GM12878 (cell line): Measurements from ENCODE around the gene EIF5A. TPM values are rescaled to one million over a fixed set of nuclear protein-coding genes. Genes with fewer than 3 reads are reported as not detected.

Experiments used
- BHLHE40 ChIP-seq, 2 experiments: fragments of 450-650 bp in 1 of 2; IDR thresholded peaks; 2 replicates each; pipeline ENCODE4 v1.6.1; 2011 to 2017; ENCODE audit warnings: low read depth in 2 of 2, borderline replicate concordance in 1 of 2, improper control_type of control experiment in 1 of 2, low read length in 1 of 2, mild to moderate bottlenecking in 1 of 2
- CHD1 ChIP-seq: IDR thresholded peaks from 2 replicates; pipeline ENCODE4 v1.6.1; 2012; ENCODE audit warnings: low read depth, low read length, improper control_type of control experiment
- ETV6 ChIP-seq, 2 experiments: fragments of 450-650 bp in 1 of 2; IDR thresholded peaks in 1 of 2; conservative IDR thresholded peaks in 1 of 2; 2 replicates each; pipeline ENCODE4 v1.6.1; 2014; ENCODE audit warnings: antibody characterized with exemption in 1 of 2, borderline replicate concordance in 1 of 2, low read depth in 1 of 2, mild to moderate bottlenecking in 1 of 2, moderate library complexity in 1 of 2
- HCFC1 ChIP-seq: fragments of 150-350 bp; IDR thresholded peaks from 2 replicates; pipeline ENCODE4 v1.6.1; 2014; ENCODE audit warnings: low read length
- JUNB ChIP-seq: IDR thresholded peaks from 2 replicates; pipeline ENCODE4 v1.6.1; 2016; ENCODE audit warnings: antibody characterized with exemption, mild to moderate bottlenecking
- KLF5 ChIP-seq: fragments of 450-650 bp; IDR thresholded peaks from 2 replicates; pipeline ENCODE4 v1.6.1; 2014; ENCODE audit warnings: mild to moderate bottlenecking; ENCODE audit not compliant: partially characterized antibody
- RUNX3 ChIP-seq: IDR thresholded peaks from 2 replicates; pipeline ENCODE4 v1.6.1; 2012; ENCODE audit warnings: low read length, inconsistent platforms
- SIN3A ChIP-seq: IDR thresholded peaks from 2 replicates; pipeline ENCODE4 v1.6.1; 2012; ENCODE audit warnings: low read depth, low read length, improper control_type of control experiment
- SMC3 ChIP-seq: IDR thresholded peaks from 2 replicates; pipeline ENCODE4 v1.6.1; 2011; ENCODE audit warnings: low read length, improper control_type of control experiment, borderline replicate concordance
- TCF3 ChIP-seq: IDR thresholded peaks from 2 replicates; pipeline ENCODE4 v1.6.1; 2012; ENCODE audit warnings: low read depth, mild to moderate bottlenecking, low read length, borderline replicate concordance; ENCODE audit not compliant: insufficient read depth
- YBX1 ChIP-seq: fragments of 450-650 bp; IDR thresholded peaks from 2 replicates; pipeline ENCODE4 v1.6.1; 2016; ENCODE audit warnings: antibody characterized with exemption
- ZNF207 ChIP-seq: fragments of 450-650 bp; IDR thresholded peaks from 2 replicates; pipeline ENCODE4 v1.6.1; 2014; ENCODE audit warnings: antibody characterized with exemption, mild to moderate bottlenecking, borderline replicate concordance
- ZNF274 ChIP-seq: IDR thresholded peaks from one replicate; pipeline ENCODE4 v1.8.0; 2011; ENCODE audit not compliant: insufficient read length, insufficient read depth
- ZNF622 ChIP-seq: fragments of 450-650 bp; IDR thresholded peaks from 2 replicates; pipeline ENCODE4 v1.6.1; 2017; ENCODE audit warnings: mild to moderate bottlenecking, inconsistent platforms
- ZSCAN29 ChIP-seq: fragments of 450-650 bp; IDR thresholded peaks from 2 replicates; pipeline ENCODE4 v1.6.1; 2017; ENCODE audit warnings: mild to moderate bottlenecking, moderate library complexity
- polyA plus RNA-seq, 11 experiments: library from polyadenylated mRNA; depleted of rRNA in 4 of 11; unstranded in 6 of 11; stranded (reverse) in 5 of 11; fragments of >200 nt; fragmentation: Nextera tagmentation in 4 of 11; fragmentation: Illumina TruSeq in 1 of 11; extraction: Ambion mirVana in 4 of 11; extraction: Trizol in 1 of 11; gene quantifications; 1 replicate in 1 of 11; 2 replicates in 10 of 11; pipeline versions ENCODE4 v1.2.1 to v1.2.3, GENCODE V29; 2011 to 2016; ENCODE audit warnings: inconsistent platforms in 2 of 11, missing spikeins in 2 of 11, low read depth in 1 of 11
- total RNA-seq, 4 experiments: library from RNA; depleted of rRNA in 3 of 4; stranded (reverse); fragments of >200 nt in 3 of 4; fragmentation: Illumina TruSeq in 1 of 4; extraction: Trizol in 1 of 4; gene quantifications; 2 replicates each; pipeline versions ENCODE4 v1.2.1 to v1.2.3, GENCODE V29; 2013 to 2021
- TF ChIP-seq, protein P1 (sequence below): fragments of 450-650 bp; IDR thresholded peaks from 2 replicates; pipeline ENCODE4 v1.6.1; 2018; ENCODE audit warnings: borderline replicate concordance, mild to moderate bottlenecking; ENCODE audit not compliant: partially characterized antibody
- TF ChIP-seq, protein P2 (sequence below): IDR thresholded peaks from 2 replicates; pipeline ENCODE4 v1.6.1; 2011; ENCODE audit warnings: borderline replicate concordance, low read depth, mild to moderate bottlenecking, moderate library complexity, mixed read lengths, low read length; ENCODE audit not compliant: insufficient read depth; ENCODE audit errors: extremely low read length
- TF ChIP-seq, protein P3 (sequence below): fragments of 150-350 bp; IDR thresholded peaks from 2 replicates; pipeline ENCODE4 v1.6.1; 2014; ENCODE audit warnings: mild to moderate bottlenecking, low read depth, low read length
- TF ChIP-seq, protein P4 (sequence below): IDR thresholded peaks from 2 replicates; pipeline ENCODE4 v1.6.1; 2011; ENCODE audit warnings: mild to moderate bottlenecking, low read depth, low read length, moderate library complexity; ENCODE audit not compliant: insufficient replicate concordance
- TF ChIP-seq, protein P5 (sequence below): fragments of 150-350 bp; IDR thresholded peaks from 2 replicates; pipeline ENCODE4 v1.6.1; 2016; ENCODE audit warnings: low read depth, low read length

EIF5A gene
- total and polyA plus RNA-seq, 10 of the 15 experiments (the other 5 are each of a cell fraction or from before 2014, with no cell fraction given), result 26.5 to 1,792 (median 944) TPM

DNA sequence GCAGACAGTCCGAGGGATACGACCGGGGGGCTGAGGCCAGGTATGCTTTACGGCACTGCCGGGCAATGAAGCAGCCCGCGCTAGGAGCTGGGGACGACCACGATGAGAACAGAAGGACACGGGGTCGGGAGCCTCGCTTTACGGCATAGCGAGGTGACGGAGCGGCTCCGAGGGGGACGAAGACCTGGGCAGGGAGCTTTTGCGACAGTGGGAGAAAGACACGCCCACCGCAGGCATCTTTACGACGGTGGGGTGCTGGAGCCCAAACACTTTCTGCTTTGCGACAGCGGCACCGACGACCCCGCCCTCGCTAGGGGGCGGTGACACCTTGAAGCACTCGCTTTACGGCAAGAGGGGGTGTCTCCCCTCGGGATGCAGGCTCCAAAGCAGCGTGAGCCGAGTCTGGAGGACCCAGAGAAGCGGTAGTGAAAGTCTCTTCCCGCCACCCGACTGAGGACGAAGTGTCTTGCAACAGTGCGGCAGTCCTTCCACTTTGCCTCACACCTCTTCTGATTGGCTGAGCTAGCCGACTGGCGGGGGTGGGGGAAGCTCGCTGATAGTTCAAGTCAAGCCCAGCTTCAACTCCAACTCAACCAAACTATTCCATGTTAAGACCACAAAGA, 22.1 kb downstream of the EIF5A start (continued):
- TF ChIP-seq, protein P1, sequence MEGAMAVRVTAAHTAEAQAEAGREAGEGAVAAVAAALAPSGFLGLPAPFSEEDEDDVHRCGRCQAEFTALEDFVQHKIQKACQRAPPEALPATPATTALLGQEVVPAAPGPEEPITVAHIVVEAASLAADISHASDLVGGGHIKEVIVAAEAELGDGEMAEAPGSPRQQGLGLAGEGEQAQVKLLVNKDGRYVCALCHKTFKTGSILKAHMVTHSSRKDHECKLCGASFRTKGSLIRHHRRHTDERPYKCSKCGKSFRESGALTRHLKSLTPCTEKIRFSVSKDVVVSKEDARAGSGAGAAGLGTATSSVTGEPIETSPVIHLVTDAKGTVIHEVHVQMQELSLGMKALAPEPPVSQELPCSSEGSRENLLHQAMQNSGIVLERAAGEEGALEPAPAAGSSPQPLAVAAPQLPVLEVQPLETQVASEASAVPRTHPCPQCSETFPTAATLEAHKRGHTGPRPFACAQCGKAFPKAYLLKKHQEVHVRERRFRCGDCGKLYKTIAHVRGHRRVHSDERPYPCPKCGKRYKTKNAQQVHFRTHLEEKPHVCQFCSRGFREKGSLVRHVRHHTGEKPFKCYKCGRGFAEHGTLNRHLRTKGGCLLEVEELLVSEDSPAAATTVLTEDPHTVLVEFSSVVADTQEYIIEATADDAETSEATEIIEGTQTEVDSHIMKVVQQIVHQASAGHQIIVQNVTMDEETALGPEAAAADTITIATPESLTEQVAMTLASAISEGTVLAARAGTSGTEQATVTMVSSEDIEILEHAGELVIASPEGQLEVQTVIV, result peak; percentile 100
- 0 out of 2 replicates have a peak, but pooled peaks have one; percentile 8 for TF ChIP-seq SMC3
- TF ChIP-seq TCF3, result no peak
- no peak for TF ChIP-seq JUNB
- no peak for TF ChIP-seq ETV6 (conservative IDR thresholded peaks at IDR 0.05 in 1 of 2, IDR thresholded peaks at IDR 0.05 in 1 of 2; ENCODE audit: borderline replicate concordance in 1 of 2, low read depth in 1 of 2)
- TF ChIP-seq ZNF622, result no peak
- TF ChIP-seq HCFC1, result peak; percentile 64
- TF ChIP-seq ZNF274, result no peak
- peak; percentile 61; the same call in 1 of the 2 replicates for TF ChIP-seq SIN3A
- no peak; the same call in 1 of the 2 replicates for TF ChIP-seq ZNF207
- peak; percentile 13 for TF ChIP-seq KLF5
- TF ChIP-seq, protein P2, sequence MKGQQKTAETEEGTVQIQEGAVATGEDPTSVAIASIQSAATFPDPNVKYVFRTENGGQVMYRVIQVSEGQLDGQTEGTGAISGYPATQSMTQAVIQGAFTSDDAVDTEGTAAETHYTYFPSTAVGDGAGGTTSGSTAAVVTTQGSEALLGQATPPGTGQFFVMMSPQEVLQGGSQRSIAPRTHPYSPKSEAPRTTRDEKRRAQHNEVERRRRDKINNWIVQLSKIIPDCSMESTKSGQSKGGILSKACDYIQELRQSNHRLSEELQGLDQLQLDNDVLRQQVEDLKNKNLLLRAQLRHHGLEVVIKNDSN, result no peak
- no peak for TF ChIP-seq ZSCAN29
- TF ChIP-seq, protein P3, sequence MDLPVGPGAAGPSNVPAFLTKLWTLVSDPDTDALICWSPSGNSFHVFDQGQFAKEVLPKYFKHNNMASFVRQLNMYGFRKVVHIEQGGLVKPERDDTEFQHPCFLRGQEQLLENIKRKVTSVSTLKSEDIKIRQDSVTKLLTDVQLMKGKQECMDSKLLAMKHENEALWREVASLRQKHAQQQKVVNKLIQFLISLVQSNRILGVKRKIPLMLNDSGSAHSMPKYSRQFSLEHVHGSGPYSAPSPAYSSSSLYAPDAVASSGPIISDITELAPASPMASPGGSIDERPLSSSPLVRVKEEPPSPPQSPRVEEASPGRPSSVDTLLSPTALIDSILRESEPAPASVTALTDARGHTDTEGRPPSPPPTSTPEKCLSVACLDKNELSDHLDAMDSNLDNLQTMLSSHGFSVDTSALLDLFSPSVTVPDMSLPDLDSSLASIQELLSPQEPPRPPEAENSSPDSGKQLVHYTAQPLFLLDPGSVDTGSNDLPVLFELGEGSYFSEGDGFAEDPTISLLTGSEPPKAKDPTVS, result 0 out of 2 replicates have a peak, but pooled peaks have one; percentile 48
- TF ChIP-seq, protein P4, sequence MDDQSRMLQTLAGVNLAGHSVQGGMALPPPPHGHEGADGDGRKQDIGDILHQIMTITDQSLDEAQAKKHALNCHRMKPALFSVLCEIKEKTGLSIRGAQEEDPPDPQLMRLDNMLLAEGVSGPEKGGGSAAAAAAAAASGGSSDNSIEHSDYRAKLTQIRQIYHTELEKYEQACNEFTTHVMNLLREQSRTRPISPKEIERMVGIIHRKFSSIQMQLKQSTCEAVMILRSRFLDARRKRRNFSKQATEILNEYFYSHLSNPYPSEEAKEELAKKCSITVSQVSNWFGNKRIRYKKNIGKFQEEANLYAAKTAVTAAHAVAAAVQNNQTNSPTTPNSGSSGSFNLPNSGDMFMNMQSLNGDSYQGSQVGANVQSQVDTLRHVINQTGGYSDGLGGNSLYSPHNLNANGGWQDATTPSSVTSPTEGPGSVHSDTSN, result no peak
- TF ChIP-seq CHD1, result no peak
- no peak for TF ChIP-seq YBX1
- TF ChIP-seq, protein P5, sequence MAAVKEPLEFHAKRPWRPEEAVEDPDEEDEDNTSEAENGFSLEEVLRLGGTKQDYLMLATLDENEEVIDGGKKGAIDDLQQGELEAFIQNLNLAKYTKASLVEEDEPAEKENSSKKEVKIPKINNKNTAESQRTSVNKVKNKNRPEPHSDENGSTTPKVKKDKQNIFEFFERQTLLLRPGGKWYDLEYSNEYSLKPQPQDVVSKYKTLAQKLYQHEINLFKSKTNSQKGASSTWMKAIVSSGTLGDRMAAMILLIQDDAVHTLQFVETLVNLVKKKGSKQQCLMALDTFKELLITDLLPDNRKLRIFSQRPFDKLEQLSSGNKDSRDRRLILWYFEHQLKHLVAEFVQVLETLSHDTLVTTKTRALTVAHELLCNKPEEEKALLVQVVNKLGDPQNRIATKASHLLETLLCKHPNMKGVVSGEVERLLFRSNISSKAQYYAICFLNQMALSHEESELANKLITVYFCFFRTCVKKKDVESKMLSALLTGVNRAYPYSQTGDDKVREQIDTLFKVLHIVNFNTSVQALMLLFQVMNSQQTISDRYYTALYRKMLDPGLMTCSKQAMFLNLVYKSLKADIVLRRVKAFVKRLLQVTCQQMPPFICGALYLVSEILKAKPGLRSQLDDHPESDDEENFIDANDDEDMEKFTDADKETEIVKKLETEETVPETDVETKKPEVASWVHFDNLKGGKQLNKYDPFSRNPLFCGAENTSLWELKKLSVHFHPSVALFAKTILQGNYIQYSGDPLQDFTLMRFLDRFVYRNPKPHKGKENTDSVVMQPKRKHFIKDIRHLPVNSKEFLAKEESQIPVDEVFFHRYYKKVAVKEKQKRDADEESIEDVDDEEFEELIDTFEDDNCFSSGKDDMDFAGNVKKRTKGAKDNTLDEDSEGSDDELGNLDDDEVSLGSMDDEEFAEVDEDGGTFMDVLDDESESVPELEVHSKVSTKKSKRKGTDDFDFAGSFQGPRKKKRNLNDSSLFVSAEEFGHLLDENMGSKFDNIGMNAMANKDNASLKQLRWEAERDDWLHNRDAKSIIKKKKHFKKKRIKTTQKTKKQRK, result no peak
- TF ChIP-seq BHLHE40 (IDR thresholded peaks at IDR 0.05; ENCODE audit: borderline replicate concordance in 1 of 2, low read depth in 2 of 2, low read length in 1 of 2), result peak; percentile 27 to 45; a peak in 3 of 4 replicates
- TF ChIP-seq RUNX3, result peak; percentile 4
